T-helper 1 cell treated with Interleukin-12 subunit alpha and Interleukin-12 subunit beta and Interleukin-4 antibody, amounts not matched to agents 30 μg/mL and 1 μg/mL, for 36 hours (primary cell): ENCODE data around the gene SLC30A4.
"Not testable (repeated sequence)": the region's sequence is repeated elsewhere in the genome, so short reads cannot be mapped to it uniquely, and the experiment has no call there.

Source experiments
- H3K27ac Mint-ChIP-seq: one replicate; pipeline ENCODE4 v1.8.0; 2021; ENCODE audit warnings: mild to moderate bottlenecking, mixed read lengths
- H3K27me3 Mint-ChIP-seq: one replicate; pipeline ENCODE4 v1.8.0; 2021; ENCODE audit warnings: low read depth, mixed read lengths
- H3K36me3 Mint-ChIP-seq: one replicate; pipeline ENCODE4 v1.8.0; 2021; ENCODE audit warnings: low read depth, mixed read lengths
- H3K4me1 Mint-ChIP-seq: one replicate; pipeline ENCODE4 v1.8.0; 2021; ENCODE audit warnings: low read depth, mixed read lengths
- H3K4me3 Mint-ChIP-seq: one replicate; pipeline ENCODE4 v1.8.0; 2021; ENCODE audit warnings: mild to moderate bottlenecking, moderate library complexity, mixed read lengths
- H3K9me3 Mint-ChIP-seq: one replicate; pipeline ENCODE4 v1.8.0; 2021; ENCODE audit warnings: mixed read lengths

Gene SLC30A4

DNA sequence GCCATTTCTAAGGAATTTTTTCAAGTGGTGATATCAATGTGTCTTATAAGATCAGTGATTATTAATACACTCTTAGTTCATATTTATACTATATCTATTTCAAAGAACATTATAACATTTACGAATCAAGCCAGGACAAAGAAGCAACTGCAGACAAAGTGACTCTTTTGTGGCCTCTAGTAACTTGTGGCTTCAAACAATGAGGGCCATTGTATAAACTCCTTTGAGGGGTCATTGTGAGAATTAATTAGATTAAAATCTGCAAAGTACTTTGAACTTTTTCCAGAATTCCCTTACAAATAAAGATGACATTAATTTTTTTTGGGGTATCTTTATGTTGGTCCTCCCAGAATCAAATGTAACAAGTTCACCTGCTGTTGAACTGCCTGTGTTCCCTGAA, 12.3 kb upstream of the SLC30A4 start:
- peaks cover 2% of the 10 kb centered on the region for H3K4me1 Mint-ChIP-seq
- H3K27ac Mint-ChIP-seq: no peak overlapping the region
- H3K4me3 Mint-ChIP-seq: no peak overlapping the region
- no peaks in the 10 kb centered on the region for H3K36me3 Mint-ChIP-seq
- H3K27me3 Mint-ChIP-seq: peaks cover 14% of the 10 kb centered on the region
- H3K9me3 Mint-ChIP-seq: no peaks in the 10 kb centered on the region

DNA sequence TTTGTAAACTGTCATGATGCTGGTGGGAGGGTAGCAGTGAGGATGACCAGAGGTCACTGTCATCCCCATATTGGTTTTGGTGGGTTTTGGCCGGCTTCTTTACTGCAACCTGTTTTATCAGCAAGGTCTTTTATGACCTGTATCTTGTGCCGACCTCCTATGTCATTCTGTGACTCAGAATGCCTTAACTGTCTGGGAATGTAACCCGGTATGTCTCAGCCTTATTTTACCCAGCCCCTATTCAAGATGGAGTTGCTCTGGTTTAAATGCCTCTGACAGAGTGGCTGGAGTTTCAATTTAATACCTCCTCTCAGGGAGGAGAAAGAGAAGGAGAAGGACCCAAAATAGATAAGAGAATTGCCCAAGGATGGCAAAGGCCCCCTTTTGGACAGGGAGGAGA, 10.3 kb upstream of the SLC30A4 start:
- H3K4me3 Mint-ChIP-seq, H3K36me3 Mint-ChIP-seq, H3K9me3 Mint-ChIP-seq, H3K4me1 Mint-ChIP-seq, H3K27ac Mint-ChIP-seq: not testable (repeated sequence)
- H3K27me3 Mint-ChIP-seq: peaks cover 21% of the 10 kb centered on the region

DNA sequence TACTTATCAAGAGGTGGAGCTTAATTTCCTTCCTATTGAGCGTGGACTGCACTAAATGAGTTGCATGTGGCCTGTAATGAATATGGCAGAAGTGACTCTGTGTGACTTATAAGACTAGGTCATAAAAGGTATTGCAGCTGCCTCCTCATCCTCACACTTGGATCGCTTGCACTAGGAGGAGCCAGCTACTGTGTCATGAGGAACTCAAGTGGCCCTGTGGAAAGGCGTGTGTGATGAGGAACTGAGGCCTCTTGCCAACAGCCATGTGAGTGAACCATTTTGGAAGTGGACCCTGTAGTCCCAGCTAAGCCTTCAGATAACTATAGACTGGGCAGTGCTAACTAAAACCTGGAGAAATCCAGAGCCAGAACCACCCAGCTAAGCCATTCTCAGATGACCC, 7.1 kb upstream of the SLC30A4 start:
- Mint-ChIP-seq H3K27ac (no peak overlapping the region), H3K27me3 (peaks cover 37% of the 10 kb centered on the region), H3K4me1 (peaks cover 2% of the 10 kb centered on the region), H3K36me3 (no peaks in the 10 kb centered on the region), H3K4me3 (no peak overlapping the region), H3K9me3 (no peaks in the 10 kb centered on the region)

DNA sequence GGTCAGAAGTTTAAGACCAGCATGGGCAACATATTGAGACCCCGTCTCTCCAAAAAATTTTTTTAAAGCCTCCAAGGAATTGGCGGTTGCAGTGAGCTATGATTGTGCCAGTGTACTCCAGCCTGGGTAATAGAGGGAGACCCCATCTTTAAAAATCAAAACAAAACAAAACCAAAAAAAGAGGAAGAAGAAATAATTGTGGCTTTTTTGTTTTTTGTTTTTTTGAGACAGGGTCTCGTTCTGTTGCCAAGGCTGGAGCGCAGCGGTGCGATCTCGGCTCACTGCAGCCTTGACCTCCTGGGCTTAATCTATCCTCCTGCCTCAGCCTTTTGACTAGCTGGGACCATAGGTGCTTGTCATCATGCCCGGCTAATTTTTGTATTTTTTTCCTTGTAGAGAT, 4.5 kb upstream of the SLC30A4 start:
- Mint-ChIP-seq H3K4me1 (peaks cover 6% of the 10 kb centered on the region), H3K9me3 (no peaks in the 10 kb centered on the region), H3K27ac (no peak overlapping the region), H3K4me3 (no peak overlapping the region), H3K27me3 (peaks cover 44% of the 10 kb centered on the region), H3K36me3 (no peaks in the 10 kb centered on the region)

DNA sequence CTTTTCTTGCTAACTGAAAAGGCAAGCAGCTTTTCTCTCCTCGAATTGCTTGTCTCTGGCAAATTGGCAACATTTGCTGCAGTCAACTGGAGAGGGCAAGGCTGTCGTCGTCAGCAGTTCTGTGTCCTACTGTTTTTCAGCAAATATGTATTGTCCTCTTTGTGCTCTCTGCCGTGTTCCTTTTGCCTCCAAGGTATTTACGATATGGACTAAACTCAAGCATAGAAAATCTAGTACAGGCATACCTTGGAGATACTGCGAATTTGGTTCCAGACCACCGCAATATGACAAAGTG, 558 bp upstream of the SLC30A4 start:
- H3K36me3 Mint-ChIP-seq: peaks cover 4% of the 10 kb centered on the region
- H3K27me3 Mint-ChIP-seq: peaks cover 36% of the 10 kb centered on the region
- H3K27ac Mint-ChIP-seq: peak overlapping the region; percentile 76
- no peaks in the 10 kb centered on the region for H3K9me3 Mint-ChIP-seq
- H3K4me1 Mint-ChIP-seq: peaks cover 21% of the 10 kb centered on the region
- H3K4me3 Mint-ChIP-seq: peak overlapping the region; percentile 86

DNA sequence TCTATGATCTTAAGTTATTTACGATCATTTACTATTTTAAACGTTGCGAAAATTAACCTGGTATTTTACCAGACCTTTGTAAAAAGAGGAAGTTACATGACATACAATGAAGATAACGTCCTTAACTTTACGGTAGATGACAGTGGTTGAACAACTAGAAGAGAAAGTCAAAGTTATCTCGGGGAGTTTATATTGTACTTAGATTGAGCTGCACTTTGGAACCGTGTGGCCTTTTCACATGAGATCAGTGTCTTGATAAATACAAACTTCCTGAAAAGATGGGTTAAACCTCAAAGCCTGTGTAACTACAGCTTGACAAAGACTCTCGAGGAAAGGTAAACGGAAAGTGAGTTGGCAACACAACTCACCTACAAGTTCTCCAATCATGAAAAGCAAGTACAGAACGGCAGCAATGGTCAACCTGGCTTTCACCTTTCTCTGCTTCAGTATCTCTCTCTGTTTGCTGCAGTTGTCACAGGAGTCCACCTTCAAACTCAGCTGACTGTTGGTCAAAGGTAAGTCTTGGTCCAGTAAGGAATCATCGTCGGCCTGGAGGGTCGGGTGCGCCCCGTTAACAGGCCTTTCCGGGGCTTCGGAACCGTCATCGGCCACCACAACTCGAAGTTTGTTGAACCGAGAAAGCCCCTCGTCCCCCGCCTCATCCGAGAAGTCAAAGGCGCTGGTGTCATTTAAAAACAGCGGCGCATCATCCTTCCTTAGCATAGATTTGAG, 793 bp downstream of the SLC30A4 start:
- Mint-ChIP-seq H3K36me3 (peaks cover 4% of the 10 kb centered on the region), H3K4me3 (peak overlapping the region; percentile 93), H3K9me3 (no peaks in the 10 kb centered on the region), H3K27ac (peak overlapping the region; percentile 81), H3K27me3 (peaks cover 36% of the 10 kb centered on the region), H3K4me1 (peaks cover 21% of the 10 kb centered on the region)

DNA sequence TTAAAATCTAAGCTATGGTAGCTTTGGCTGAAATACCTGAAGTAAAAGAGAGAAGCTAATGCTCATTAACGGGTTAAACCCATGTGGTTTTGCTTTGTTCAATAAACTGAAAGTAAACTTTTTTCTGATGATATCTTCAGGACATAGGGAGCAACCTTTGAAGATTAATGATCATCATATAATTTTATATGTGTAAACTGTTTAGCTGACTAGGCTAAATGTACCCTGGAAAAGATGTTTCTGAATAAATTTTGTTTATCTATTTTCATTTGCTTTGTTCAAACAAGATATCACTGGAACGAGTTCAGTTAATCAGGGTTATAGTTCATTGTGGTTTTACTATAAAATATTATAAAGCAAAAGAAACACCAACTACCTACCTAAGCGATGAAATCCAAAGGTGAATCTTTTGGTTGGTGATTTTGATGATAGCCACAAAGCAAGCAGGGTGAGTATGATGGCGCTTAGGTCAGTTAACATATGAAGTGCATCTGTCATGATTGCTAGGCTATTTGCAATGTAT, 11.7 kb downstream of the SLC30A4 start:
- H3K36me3 Mint-ChIP-seq: no peaks in the 10 kb centered on the region
- no peaks in the 10 kb centered on the region for H3K9me3 Mint-ChIP-seq
- H3K4me1 Mint-ChIP-seq: no peaks in the 10 kb centered on the region
- no peak overlapping the region for H3K4me3 Mint-ChIP-seq
- no peaks in the 10 kb centered on the region for H3K27me3 Mint-ChIP-seq
- H3K27ac Mint-ChIP-seq: no peak overlapping the region

DNA sequence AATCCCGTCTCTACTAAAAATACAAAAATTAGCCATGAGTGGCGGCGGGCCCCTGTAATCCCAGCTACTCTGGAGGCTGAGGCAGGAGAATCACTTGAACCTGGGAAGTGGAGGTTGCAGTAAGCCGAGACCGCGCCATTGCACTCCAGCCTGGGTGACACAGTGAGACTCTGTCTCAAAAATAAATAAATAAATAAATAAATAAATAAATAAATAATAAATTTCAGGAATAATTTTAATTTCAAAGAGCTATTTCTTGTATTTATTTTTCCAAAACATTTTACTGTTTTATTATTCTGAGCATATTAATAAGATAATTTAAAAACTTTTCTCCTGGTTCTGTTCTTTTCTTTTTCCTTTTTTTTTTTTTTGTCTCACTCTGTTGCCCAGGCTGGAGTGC, 15.4 kb downstream of the SLC30A4 start:
- H3K27me3 Mint-ChIP-seq, H3K4me1 Mint-ChIP-seq, H3K9me3 Mint-ChIP-seq, H3K4me3 Mint-ChIP-seq, H3K27ac Mint-ChIP-seq, H3K36me3 Mint-ChIP-seq: not testable (repeated sequence)

DNA sequence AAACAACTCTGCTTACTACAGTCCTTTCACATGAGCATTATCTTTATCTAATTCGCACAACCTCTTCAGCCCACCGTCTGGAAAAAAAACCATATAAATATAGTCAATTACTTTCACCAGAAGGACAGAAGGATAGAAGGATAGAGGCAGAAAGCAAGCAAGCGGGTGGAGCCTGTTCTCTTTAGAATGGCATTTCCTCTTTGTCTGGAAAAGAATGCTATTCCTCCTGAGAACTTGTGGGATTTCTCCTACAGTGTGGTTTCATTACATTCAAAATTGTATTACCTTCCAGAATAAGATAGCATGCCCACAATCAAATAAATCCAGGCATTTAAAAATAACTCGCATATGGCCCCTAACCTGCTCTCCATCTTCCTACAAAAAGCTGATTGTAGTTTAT, 23.1 kb downstream of the SLC30A4 start:
- Mint-ChIP-seq H3K27me3 (no peaks in the 10 kb centered on the region), H3K4me3 (no peak overlapping the region), H3K36me3 (no peaks in the 10 kb centered on the region), H3K27ac (no peak overlapping the region), H3K9me3 (no peaks in the 10 kb centered on the region), H3K4me1 (no peaks in the 10 kb centered on the region)

DNA sequence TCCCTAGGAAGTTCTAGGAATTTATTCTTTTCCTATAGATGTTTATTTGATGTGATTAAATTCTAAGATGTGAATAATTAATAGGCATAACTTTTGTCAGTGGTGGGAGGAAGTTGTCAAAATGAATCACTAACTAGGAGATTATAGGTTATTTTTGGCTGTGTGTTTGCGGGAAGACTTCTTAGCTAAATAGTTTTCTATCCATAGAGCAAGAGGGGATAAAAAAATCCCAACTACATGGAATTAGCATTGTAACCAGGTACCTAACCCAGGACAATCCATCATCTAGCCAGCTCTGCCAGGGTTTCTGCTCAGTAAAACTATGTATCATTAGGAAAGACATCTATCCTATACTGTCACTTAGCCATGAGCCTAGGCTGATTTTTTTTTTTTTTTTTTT, 23.9 kb downstream of the SLC30A4 start:
- H3K36me3 Mint-ChIP-seq: no peaks in the 10 kb centered on the region
- no peaks in the 10 kb centered on the region for H3K4me1 Mint-ChIP-seq
- no peak overlapping the region for H3K4me3 Mint-ChIP-seq
- H3K27ac Mint-ChIP-seq: no peak overlapping the region
- no peaks in the 10 kb centered on the region for H3K27me3 Mint-ChIP-seq
- H3K9me3 Mint-ChIP-seq: no peaks in the 10 kb centered on the region

DNA sequence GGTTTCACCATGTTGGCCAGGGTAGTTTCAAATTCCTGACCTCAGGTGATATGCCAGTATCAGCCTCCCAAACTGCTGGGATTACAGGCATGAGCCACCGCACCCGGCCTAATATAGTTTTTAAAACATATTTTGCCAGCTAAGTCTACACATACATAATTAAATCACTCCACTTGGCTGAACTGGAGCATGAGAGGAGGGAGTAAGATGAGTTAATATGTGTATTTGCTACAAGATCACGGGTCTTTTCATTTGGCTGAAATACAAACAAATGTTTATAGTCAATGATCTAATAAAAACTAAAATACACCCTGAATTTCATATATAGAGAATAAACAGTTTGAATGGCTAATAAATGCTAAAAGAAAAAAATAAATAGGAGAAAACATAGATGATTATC, 25.3 kb downstream of the SLC30A4 start:
- Mint-ChIP-seq H3K4me3 (no peak overlapping the region), H3K27ac (no peak overlapping the region), H3K36me3 (no peaks in the 10 kb centered on the region)

DNA sequence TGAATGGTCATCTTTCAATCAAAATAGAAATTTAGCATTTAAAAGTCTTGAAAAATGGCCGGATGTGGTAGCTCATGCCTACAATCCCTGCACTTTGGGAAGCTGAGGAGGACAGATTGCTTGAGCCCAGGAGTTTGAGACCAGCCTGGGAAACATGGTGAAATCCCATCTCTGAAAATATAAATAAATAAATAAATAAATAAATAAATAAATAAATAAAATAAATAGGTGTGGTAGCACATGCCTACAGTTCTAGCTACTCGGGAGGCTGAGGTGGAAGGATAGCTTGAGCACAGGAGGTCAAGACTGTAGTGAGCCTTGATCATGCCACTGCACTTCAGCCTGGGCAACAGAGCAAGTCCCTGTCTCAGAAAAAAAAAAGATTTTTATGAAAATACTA, 25.9 kb downstream of the SLC30A4 start:
- H3K4me1 Mint-ChIP-seq: no peaks in the 10 kb centered on the region
- H3K27ac Mint-ChIP-seq: no peak overlapping the region
- H3K27me3 Mint-ChIP-seq: no peaks in the 10 kb centered on the region
- no peak overlapping the region for H3K4me3 Mint-ChIP-seq
- H3K9me3 Mint-ChIP-seq: no peaks in the 10 kb centered on the region
- no peaks in the 10 kb centered on the region for H3K36me3 Mint-ChIP-seq

More for the DNA sequence above, 25.3 kb downstream of the SLC30A4 start:
- Mint-ChIP-seq H3K27me3 (no peaks in the 10 kb centered on the region), H3K9me3 (no peaks in the 10 kb centered on the region), H3K4me1 (no peaks in the 10 kb centered on the region)

DNA sequence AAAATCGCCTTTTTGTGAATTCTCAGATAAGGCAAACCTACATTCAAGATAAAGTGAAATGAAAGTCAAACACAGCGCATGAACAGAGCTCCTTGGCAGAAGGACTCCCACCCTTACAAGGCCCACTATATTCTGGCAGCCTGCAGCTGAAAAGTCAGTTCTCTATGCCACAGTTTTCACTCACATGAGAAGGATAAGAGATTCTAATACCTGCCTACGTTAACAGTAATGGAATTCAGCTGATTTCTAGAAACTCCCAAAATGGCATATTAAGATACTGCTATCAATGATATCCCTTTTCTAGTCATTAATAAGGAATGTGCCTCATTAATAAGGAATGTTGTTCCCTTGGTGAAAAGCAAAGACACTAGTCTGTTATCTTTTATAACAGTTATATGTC, 27.0 kb downstream of the SLC30A4 start:
- Mint-ChIP-seq H3K4me1 (no peaks in the 10 kb centered on the region), H3K4me3 (no peak overlapping the region), H3K27ac (no peak overlapping the region), H3K27me3 (no peaks in the 10 kb centered on the region), H3K36me3 (no peaks in the 10 kb centered on the region), H3K9me3 (no peaks in the 10 kb centered on the region)

DNA sequence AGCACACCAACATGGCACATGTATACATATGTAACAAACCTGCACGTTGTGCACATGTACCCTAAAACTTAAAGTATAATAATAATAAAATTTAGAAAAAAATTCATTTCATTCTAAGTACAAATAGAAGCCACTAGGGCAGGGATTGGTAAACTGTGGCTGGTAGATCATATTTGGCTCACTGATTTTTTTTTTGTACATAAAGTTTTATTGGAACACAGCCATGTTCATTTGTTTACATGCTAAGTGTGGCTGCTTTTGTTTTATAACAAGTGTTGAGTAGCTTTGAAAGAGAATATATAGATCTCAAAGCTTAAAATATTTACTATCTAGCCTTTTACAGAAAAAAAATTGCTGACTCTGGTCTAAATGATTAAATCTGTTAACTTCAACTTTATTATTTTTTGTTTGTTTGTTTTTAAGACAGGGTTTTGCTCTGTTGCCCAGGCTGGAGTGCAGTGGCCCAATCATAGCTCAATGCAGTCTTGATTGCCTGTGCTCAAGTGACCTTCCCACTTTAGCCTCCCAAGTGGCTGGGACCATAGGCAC, 32.8 kb downstream of the SLC30A4 start:
- Mint-ChIP-seq H3K36me3 (no peaks in the 10 kb centered on the region), H3K27me3 (no peaks in the 10 kb centered on the region), H3K4me3 (no peak overlapping the region), H3K4me1 (no peaks in the 10 kb centered on the region), H3K9me3 (no peaks in the 10 kb centered on the region), H3K27ac (no peak overlapping the region)

DNA sequence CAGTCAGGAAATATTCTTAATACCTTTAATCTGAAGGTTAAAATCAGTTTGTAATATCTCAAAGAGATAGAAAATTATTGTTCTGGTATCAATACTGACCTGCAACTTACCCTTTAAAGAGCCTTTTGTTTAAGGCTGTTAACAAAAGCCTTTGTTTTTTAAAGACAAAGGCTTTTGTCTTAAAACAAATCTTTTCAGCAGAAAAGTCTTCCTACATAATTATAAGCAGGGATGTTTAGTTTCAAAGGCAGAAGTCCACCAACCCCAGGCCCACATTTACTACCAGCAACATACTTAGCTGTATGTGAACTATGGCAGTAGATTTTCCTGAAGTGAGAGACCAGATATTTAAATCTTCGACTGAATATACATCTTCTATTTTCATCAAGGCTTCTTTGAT, 36.2 kb downstream of the SLC30A4 start:
- H3K27ac Mint-ChIP-seq: no peak overlapping the region
- H3K9me3 Mint-ChIP-seq: no peaks in the 10 kb centered on the region
- H3K36me3 Mint-ChIP-seq: no peaks in the 10 kb centered on the region
- H3K27me3 Mint-ChIP-seq: no peaks in the 10 kb centered on the region
- H3K4me3 Mint-ChIP-seq: no peak overlapping the region
- no peaks in the 10 kb centered on the region for H3K4me1 Mint-ChIP-seq

DNA sequence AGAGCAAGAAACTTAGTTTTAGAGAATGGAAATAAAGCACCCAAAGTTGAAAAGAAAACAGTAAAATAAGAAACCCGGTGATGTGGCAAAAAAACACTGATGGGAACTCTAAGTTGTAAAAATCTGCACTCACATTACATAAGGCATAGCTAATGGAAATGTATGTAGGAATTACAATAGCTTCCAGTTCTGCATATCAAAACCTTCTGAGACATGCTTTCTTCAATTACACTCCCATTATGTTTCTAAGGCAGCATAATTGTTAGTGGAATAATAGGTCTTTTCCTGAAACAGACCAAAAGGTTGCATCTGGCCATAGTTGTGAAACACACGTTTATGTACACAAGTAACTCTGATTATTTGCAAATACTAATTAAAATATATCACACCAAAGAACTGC, 41.4 kb downstream of the SLC30A4 start:
- Mint-ChIP-seq H3K27ac (no peak overlapping the region), H3K27me3 (no peaks in the 10 kb centered on the region), H3K36me3 (no peaks in the 10 kb centered on the region), H3K4me3 (no peak overlapping the region), H3K4me1 (no peaks in the 10 kb centered on the region), H3K9me3 (no peaks in the 10 kb centered on the region)
